ENCODE data around the gene SMPD3. TPM values are rescaled to one million over a fixed set of nuclear protein-coding genes. Genes with fewer than 3 reads are reported as not detected.

SMPD3 gene
- total and polyA plus RNA-seq, 2 of the 8 experiments (the other 6 are each of a cell fraction or from before 2014, with no cell fraction given): 0.39 to 1.3 TPM

- TF ChIP-seq, protein P1, sequence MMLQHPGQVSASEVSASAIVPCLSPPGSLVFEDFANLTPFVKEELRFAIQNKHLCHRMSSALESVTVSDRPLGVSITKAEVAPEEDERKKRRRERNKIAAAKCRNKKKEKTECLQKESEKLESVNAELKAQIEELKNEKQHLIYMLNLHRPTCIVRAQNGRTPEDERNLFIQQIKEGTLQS (IDR thresholded peaks at IDR 0.05; ENCODE audit: insufficient read depth, low read depth, low read length): no peak
- TF ChIP-seq E2F6 (IDR thresholded peaks at IDR 0.05): no peak
- Histone ChIP-seq H3K9me3 (ENCODE audit: insufficient read depth in 2 of 2, low read depth in 1 of 2, low read length in 1 of 2) (no peaks in the 10 kb centered on the region; a peak in 1 of 4 replicates), H3K4ac (replicated peaks; ENCODE audit: insufficient read length, low read depth, low read length) (no peak overlapping the region), H3K36me3 (ENCODE audit: control insufficient read depth in 2 of 4, insufficient read depth in 4 of 4, low read length in 3 of 4) (no peaks in the 10 kb centered on the region), H2BK5ac (ENCODE audit: low read depth, low read length) (no peak overlapping the region), H2AFZ (ENCODE audit: low read length) (no peak overlapping the region), H2BK20ac (ENCODE audit: low read length) (no peak overlapping the region), H3K27me3 (replicated peaks in 1 of 4; ENCODE audit: control insufficient read depth in 3 of 4, extremely low read depth in 1 of 4, insufficient read depth in 3 of 4, low read length in 3 of 4) (no peaks in the 10 kb centered on the region), H2AK5ac (ENCODE audit: low read depth, low read length) (no peak overlapping the region), H3K18ac (ENCODE audit: extremely low read depth, low read length) (no peak overlapping the region), H3K79me2 (ENCODE audit: control insufficient read depth in 1 of 2, insufficient read depth in 2 of 2, low read length in 2 of 2) (no peaks in the 10 kb centered on the region), H3K23ac (ENCODE audit: insufficient read length) (no peak overlapping the region), H4K8ac (ENCODE audit: extremely low read depth, insufficient read depth, low read length) (no peak overlapping the region), H3K4me3 (ENCODE audit: extremely low read depth in 1 of 4, insufficient read depth in 2 of 4, low read depth in 3 of 4, low read length in 4 of 4) (no peak overlapping the region), H4K5ac (ENCODE audit: insufficient read length, low read depth, low read length) (no peak overlapping the region), H2BK12ac (ENCODE audit: low read depth, low read length) (no peak overlapping the region), H3K4me1 (replicated peaks in 1 of 4; ENCODE audit: control insufficient read depth in 3 of 4, insufficient read depth in 4 of 4, low read length in 3 of 4) (0 out of 7 replicates have a peak, but pooled peaks cover 0 to 2% (median 0%) of the 10 kb centered on the region in 4 experiments), H3K79me1 (ENCODE audit: low read depth, low read length) (no peaks in the 10 kb centered on the region), H4K20me1 (replicated peaks in 1 of 2; ENCODE audit: control insufficient read depth in 1 of 2, insufficient read depth in 2 of 2, low read length in 2 of 2) (no peaks in the 10 kb centered on the region), H4K91ac (replicated peaks; ENCODE audit: insufficient read length, low read length) (no peak overlapping the region), H3K27ac (ENCODE audit: low read depth, low read length) (no peak overlapping the region), H3K56ac (replicated peaks; ENCODE audit: insufficient read length, low read depth, low read length) (no peak overlapping the region), H2BK120ac (replicated peaks; ENCODE audit: low read depth, low read length) (no peak overlapping the region), H3K4me2 (ENCODE audit: insufficient read depth in 1 of 2, low read depth in 2 of 2, low read length in 2 of 2) (no peak overlapping the region), H3K23me2 (ENCODE audit: low read depth, low read length) (no peaks in the 10 kb centered on the region), H3K9ac (replicated peaks in 1 of 4; ENCODE audit: extremely low read depth in 1 of 4, low read depth in 3 of 4, low read length in 3 of 4) (no peak overlapping the region), H2BK15ac (ENCODE audit: low read length) (no peak overlapping the region), H3K14ac (ENCODE audit: insufficient read length) (no peak overlapping the region)
- no peak for DNase-seq (ENCODE audit: low read depth in 1 of 2, low spot score in 2 of 2)
- WGBS, 2 experiments (ENCODE audit: extremely low coverage in 1 of 2, insufficient coverage in 1 of 2, insufficient read length in 1 of 2, insufficient replicate concordance in 2 of 2, low coverage in 1 of 2, low lambda C conversion rate in 2 of 2, missing lambda C conversion rate in 1 of 2): 93% methylated on average over 4 of the region's 4 CpGs; no CpG with 5 or more reads in 1 of the 2 experiments
- POLR2A ChIA-PET (ENCODE audit: partially characterized antibody): interaction anchor here (0.6 kb wide), 1 partner anchor 50 kb away, joined by 3 read pairs; no protein-coding TSS in a partner anchor
- no peak for FAIRE-seq
- CTCF ChIA-PET (ENCODE audit: partially characterized antibody): interaction anchor here (0.6 to 1.5 kb wide), 4 partner anchors 10 to 99 kb away, joined by 3 to 5 read pairs (median 3); no protein-coding TSS in a partner anchor
Measured at GRCh38 chr16:68466174-68466573, 17.9 kb upstream of the SMPD3 start.
